PC-3 (cell line): ENCODE results near the gene TMEM130.

Experiments
- EZH2 ChIP-seq: fragments of 300-600 bp; sonication (generic); IDR thresholded peaks from one replicate; pipeline ENCODE4 v1.6.1; 2017; ENCODE audit warnings: antibody characterized with exemption, mild to moderate bottlenecking, low read length; ENCODE audit not compliant: unreplicated experiment
- TF ChIP-seq, protein P1 (sequence below): fragments of 300-600 bp; sonication (generic); conservative IDR thresholded peaks from 2 replicates; pipeline ENCODE4 v1.5.1; 2017; ENCODE audit warnings: antibody characterized with exemption, low read depth, mild to moderate bottlenecking, low read length

DNA sequence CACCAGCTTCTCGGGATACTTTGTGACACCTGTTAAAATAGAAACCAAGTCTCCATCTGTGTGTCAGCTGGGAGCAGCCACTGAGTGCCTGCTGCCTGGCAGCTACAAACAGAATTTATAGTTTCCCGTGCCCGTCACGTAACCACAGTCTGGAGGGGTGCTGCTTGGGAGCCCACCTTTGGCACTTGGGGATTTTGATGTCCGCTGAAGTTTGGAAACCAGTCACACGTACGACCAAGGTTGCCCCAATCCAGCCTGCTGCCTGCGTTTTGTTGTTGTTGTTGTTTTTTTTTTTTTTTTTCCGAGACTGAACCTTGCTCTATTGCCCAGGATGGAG lies 10.1 kb upstream of the TMEM130 start:
- TF ChIP-seq, protein P1, sequence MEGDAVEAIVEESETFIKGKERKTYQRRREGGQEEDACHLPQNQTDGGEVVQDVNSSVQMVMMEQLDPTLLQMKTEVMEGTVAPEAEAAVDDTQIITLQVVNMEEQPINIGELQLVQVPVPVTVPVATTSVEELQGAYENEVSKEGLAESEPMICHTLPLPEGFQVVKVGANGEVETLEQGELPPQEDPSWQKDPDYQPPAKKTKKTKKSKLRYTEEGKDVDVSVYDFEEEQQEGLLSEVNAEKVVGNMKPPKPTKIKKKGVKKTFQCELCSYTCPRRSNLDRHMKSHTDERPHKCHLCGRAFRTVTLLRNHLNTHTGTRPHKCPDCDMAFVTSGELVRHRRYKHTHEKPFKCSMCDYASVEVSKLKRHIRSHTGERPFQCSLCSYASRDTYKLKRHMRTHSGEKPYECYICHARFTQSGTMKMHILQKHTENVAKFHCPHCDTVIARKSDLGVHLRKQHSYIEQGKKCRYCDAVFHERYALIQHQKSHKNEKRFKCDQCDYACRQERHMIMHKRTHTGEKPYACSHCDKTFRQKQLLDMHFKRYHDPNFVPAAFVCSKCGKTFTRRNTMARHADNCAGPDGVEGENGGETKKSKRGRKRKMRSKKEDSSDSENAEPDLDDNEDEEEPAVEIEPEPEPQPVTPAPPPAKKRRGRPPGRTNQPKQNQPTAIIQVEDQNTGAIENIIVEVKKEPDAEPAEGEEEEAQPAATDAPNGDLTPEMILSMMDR = no peak
- TF ChIP-seq EZH2 = no peak
